Activated CD4-positive, alpha-beta T cell treated with anti-CD3 and anti-CD28 coated beads, Interleukin-2, Interleukin-6, amounts not matched to agents 100 ng/mL and 50 ng/mL, durations not matched to agents 16 hours and 8 hours (primary cell): ENCODE measurements around the gene TNS1.
A peak's percentile ranks its signal among the peaks of the same experiment; 100 is the strongest.

Source experiments
- DNase-seq: peaks from one replicate; pipeline ENCODE4 v3.0.0-alpha.2; 2020

Gene TNS1

DNA sequence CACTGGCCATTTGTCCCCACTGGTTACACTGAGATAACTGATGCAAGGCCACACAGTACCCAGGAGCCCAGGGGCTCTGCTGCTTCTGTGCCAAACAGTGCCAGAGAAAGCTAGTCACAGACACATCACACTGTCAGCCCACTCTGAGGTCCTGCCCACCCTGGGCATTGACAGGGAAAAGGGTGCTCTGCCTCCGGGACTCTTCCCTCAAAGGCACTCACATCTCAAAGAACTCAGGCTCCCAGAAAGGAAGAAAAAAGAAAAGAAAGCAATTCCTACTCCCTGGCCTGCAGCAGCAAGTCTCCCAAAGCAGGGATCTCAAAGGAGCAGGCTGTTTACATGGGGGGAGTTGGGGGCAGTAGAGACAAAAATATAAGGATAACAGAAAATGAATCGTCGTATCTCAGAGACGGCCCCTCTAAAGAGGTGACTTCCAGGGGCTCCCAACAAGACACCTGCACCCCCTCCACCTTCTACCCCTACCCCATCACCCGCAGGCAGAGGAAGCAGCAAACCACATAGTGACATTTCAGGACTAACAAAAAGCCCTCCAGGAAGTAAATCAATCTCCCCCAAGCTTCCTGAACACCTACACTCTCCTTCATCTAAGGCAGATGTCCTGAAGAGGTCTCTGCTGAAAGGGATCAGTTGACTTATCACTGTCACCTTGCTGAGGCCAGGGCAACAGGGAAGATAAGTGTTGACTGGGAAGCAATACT is 247.6 kb downstream of the TNS1 start:
- peak; percentile 4 for DNase-seq

DNA sequence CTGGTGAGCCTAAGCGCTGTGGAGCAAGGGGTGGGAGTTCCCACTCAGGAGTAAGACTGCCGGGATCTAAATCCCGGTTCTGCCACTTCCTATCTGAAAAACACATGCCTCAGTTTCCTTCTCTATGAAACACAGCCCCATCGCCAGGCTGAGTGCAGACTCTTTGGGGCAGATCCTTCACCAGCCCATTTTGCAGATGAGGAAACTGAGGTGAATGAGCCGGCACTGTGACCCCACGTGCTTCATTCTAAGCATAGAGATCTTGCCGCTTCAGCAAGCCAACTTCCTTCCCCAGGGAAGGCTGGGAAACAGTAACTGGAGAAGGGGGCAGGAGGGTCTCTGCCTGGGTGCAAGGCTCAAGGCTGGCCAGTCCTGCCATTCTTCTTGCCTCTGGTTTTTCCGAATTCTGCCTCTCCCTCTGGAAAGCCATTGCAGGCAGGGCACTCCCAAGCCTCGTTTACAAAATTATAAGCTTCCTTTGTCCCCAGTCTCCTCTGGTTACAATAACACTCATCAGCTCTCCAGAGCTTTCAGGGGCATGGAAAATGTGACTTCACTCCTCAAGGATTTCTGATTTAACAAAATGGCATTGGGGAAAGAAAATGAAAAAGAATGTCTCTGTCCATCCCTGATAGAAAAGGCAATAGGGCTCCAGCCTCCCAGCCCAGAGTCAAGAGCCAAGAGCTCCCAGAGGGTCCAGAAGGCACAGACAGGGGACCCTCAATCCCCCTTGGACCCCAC is 249.2 kb downstream of the TNS1 start:
- DNase-seq, result no peak

DNA sequence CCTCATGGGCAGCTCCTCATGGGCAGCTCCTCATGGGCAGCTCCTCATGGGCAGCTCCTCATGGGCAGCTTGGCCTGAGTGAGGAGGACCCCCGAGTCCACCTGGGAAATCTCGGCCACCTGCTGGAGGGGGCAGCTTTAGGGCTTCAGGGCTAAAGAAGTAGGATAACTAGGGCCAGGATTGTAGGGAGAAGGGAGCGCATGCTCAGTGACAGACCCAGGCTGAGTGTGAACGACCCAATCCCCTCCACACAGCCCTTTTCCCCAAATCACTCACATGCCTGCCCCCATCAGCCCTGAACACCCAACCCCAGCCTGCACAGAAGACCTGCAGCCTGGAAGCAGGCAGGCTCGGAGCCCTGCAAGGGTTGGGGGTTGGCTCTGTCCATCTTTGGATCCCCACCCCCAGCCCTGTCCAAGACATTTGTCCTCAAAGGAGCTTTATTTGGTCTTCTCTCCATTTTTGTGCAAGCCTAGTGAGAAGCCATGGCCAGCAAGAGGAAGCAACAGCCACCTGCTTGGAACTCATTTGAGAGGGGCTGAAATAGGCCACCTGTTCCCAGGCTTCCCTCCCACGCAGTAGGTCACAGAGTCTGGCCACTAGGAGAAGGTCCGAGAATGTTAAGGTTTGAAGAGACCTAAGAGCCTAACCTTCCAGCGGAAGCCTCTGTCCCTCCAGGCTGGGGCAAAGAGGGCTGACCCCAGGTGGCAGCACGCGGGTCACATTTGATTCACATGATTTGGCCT is 249.9 kb downstream of the TNS1 start:
- DNase-seq, result no peak

DNA sequence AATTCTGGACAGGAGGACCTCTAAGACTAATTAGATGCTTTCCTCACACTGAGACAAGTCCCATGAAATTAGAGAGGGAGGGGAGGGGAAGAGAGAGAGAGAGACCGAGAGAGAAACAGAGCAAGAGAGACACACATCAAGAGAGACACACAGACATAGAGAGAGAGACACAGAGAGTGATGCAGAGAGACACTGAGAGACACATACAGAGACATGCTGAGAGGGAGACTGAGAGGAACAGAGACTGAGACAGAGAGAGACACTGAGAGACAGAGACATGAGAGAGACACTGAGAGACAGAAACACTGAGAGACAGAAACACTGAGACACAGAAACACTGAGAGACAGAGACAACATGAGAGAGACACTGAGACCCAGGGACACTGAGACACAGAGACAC is 250.8 kb downstream of the TNS1 start:
- DNase-seq, result no peak

DNA sequence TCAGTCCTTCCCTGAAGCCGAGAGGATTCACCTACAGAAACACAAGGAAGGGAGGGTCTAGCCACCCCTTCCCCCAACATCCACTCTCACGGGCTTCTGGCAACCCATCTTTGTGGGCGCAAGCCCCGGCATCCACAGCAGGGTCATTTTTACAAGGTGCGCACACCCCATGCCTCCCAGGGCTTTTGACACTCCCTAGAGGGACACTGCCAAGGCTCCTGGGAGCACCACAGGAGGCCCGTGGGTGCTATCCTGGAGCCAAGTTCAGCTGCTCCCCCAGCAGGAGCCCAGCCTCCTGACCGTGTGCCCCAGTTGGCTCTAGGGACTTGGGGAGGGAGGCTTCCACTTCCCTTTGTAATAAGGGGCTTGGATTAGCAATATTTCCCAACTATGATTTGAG is 251.6 kb downstream of the TNS1 start:
- DNase-seq, result no peak
